Epithelial cell of prostate (primary cell): Measurements from ENCODE around the gene ECEL1.
"Not testable (repeated sequence)": the region's sequence is repeated elsewhere in the genome, so short reads cannot be mapped to it uniquely, and the experiment has no call there.

Experiments
- DNase-seq: peaks from one replicate; pipeline ENCODE4 v3.0.0-alpha.2; 2011; ENCODE audit warnings: low read depth, low spot score
- H3K27ac ChIP-seq: fragments of 450-650 bp; 2 replicates; pipeline ENCODE4 v1.5.1; 2017; ENCODE audit warnings: mild to moderate bottlenecking

Gene ECEL1

GRCh38 chr2:232447638-232448303 is 39.9 kb downstream of the ECEL1 start:
- DNase-seq = no peak
- H3K27ac ChIP-seq = no peak overlapping the region

- DNase-seq = no peak
- H3K27ac ChIP-seq = no peak overlapping the region
Observed at GRCh38 chr2:232447091-232447620, 40.5 kb downstream of the ECEL1 start.

GRCh38 chr2:232446266-232446777 is 41.3 kb downstream of the ECEL1 start:
- not testable (repeated sequence) for DNase-seq, H3K27ac ChIP-seq

DNA sequence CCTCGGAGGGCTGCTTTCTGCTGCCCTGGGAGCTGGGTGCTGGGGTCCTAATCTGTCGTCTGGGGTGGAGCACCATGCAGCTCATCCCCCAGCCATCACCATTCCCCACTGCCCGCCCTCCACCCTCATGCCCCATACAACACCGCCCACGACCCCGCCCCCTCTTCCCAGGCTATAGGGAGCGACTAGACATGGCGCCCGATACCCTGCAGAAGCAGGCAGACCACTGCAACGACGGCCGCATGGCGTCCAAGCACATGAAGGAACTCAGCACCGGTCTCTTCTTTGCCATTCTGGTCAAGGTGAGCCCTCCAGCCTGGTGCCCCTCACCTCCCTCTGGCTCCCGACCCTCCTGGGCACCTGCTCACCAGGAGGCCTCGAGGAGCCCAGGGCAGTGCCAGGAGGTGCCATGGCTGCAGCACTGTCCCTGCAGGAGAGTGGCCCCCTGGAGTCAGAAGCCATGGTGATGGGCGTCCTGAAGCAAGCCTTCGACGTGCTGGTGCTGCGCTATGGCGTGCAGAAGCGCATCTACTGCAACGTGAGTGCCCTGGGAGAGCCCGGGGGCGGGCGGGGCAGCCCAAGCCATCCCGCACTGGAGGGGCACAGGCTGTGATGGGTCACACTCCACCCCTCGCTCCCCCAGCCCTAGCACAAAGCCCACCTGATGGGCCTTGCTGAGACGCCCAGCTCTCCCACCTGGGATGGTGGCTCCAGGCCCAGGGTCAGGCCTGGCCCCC is 42.3 kb downstream of the ECEL1 start:
- not testable (repeated sequence) for DNase-seq, H3K27ac ChIP-seq

- no peak overlapping the region for H3K27ac ChIP-seq
- DNase-seq = peak; percentile 14
Observed at GRCh38 chr2:232444409-232445148, 43.1 kb downstream of the ECEL1 start.

- not testable (repeated sequence) for DNase-seq, H3K27ac ChIP-seq
Observed at GRCh38 chr2:232443669-232444408, 43.8 kb downstream of the ECEL1 start.

DNA sequence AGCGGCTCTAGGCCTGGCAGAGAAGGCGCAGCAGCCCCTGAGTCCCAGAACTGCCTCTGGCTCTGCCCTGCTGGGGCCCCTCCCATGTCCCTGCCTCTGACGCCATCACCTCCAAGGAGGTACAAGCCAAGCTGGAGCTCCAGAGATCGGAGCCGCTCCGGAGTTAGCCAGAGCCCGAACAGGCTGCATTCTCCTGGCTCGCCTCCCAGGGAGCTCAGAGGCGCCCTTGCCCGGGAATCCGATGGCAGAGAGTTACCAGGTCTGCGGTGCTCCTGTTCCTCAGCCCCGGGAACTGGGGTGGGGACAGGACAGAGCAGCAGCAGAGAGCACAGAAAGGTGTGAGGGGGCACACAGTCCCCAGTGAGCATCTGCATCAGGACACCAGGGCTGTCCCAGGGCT is 44.6 kb downstream of the ECEL1 start:
- not testable (repeated sequence) for DNase-seq, H3K27ac ChIP-seq

- not testable (repeated sequence) for DNase-seq, H3K27ac ChIP-seq
Observed at GRCh38 chr2:232442431-232442830, 45.2 kb downstream of the ECEL1 start.

- not testable (repeated sequence) for H3K27ac ChIP-seq
Observed at GRCh38 chr2:232441922-232442321, 45.7 kb downstream of the ECEL1 start.

DNA sequence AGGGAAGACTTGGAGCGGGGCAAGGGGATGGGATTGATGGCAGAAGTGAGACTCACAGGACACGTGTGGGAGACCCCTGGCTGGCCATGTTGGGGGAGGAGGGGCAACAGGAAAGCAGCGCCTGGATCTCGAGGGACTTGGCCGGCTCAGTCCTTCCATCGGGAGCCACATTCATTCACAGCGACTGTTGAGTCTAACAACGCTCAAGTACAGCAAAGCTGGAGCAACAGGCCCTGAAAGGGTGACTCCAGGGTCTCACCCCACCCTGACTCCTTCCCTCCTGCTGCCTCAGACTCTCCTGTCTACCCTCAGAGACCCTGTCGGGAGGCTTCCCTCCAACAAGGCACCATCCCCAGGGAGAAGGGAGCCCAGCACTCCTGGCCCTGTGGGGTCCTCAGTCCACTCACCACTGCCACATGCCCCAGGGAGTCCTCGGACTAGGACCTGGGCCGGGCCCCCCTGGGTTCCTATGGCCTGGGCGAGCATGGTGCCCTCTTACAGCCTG is 46.4 kb downstream of the ECEL1 start:
- no peak for DNase-seq
- H3K27ac ChIP-seq = no peak overlapping the region

More at GRCh38 chr2:232441922-232442321, 45.7 kb downstream of the ECEL1 start:
- not testable (repeated sequence) for DNase-seq

DNA sequence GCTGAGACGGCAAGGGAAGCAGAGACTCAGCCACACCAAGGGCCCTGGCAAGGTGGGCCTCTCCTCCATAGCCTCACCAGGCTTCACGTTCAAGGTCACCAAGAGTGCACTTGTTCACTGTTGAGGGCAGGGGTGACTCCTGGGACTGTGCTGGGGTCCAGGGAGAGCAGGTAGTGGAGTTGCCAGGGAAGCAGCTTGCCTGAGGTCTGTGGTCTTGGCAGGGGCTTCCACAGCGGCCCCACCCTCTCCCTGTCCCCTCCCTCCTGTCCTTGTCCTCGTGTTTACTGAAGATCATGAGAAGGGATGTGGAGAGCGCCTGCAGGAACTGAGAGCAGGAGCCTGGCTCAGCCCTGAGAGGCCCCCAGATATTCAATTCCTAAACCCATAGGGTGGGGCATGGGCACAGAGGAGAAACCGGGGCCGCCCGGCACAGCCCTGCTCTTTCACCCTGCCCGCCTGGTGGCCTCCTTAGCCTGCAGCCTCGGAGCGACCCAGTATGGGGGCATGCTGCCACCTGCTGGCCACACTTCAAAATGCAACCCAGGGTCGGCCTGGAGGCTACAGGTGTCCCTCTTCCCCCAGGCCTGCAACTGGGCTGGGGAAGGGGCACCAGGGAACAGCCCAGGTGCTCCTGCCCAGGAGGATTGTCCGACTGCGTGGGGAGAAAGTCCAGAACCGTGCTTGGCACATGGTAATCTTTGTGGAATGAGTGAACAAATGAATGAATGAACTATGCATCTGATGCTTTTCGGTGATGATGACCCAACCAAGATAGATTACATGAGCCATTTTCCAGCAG is 47.2 kb downstream of the ECEL1 start:
- not testable (repeated sequence) for H3K27ac ChIP-seq, DNase-seq

GRCh38 chr2:232439758-232440135 is 47.9 kb downstream of the ECEL1 start:
- no peak overlapping the region for H3K27ac ChIP-seq

DNA sequence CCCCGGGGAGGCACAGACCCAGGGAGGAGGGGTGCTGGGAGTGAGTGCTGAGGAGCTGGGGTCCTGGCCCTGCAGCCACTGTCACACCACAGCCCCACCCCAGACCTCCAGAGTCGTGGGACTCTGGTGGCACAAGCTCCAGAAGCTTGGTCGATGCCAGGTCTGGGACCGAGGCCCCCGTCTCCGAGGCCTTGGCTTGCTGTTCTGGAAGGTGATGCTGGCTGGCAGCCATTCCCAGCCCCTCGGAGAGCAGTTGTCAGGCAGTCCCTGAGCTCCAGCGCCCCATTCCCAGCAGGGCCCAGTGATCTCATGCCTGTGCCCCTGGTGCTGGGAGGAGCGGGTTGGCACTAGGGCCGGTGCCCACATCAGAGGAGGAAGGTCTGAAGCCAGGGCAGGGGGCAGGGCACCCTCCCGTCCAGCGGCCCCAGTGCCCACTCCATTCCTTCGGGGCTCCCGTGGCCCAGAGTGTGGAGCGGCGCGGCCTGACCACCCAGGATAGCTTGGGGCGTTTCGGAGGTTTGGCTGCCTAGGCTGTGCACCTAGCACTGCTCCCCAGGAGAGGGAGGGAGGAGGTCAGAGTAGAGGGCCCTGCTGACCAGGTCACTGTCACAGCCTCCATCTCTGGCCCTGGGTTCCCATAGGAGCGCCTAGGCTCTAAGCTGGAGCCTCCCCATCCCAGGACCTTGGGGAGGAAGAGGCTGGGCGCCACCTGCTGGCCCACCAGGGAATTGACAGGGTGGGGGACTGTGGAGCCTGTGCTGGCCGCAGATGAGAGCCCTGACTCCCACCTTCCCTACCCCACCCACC is 48.5 kb downstream of the ECEL1 start:
- H3K27ac ChIP-seq = no peak overlapping the region
- DNase-seq = no peak

More at GRCh38 chr2:232439758-232440135, 47.9 kb downstream of the ECEL1 start:
- no peak for DNase-seq

- DNase-seq = no peak
Observed at GRCh38 chr2:232438091-232438490, 49.5 kb downstream of the ECEL1 start.

DNA sequence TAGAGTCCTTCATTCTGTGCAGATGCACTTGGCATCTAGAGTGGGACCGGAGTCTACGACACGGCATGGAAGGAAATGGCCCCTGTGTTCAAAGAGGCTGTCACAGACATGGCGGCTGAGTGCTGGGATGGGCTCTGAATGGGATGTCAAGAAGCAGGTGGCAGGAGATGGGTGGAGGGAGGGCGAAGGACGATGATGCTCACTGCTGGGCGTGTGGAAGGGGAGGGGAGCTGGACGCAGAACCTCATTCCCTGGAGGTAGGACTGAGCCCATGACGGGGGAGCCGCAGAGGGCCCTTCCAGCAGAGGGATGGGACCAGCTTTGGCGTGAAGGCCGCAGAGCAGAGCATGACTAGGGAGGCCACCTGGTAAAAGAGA is 50.5 kb downstream of the ECEL1 start:
- no peak for DNase-seq
- no peak overlapping the region for H3K27ac ChIP-seq

More at GRCh38 chr2:232438091-232438490, 49.5 kb downstream of the ECEL1 start:
- H3K27ac ChIP-seq = no peak overlapping the region

- H3K27ac ChIP-seq = no peak overlapping the region
- no peak for DNase-seq
Observed at GRCh38 chr2:232436381-232437194, 51.0 kb downstream of the ECEL1 start.

- no peak for DNase-seq
- no peak overlapping the region for H3K27ac ChIP-seq
Observed at GRCh38 chr2:232435805-232436204, 51.8 kb downstream of the ECEL1 start.
